GM21737 (cell line): ENCODE data around the gene INHA.

ENCODE experiments used
- ATAC-seq: cut with Tn5 transposase; IDR thresholded peaks from one replicate; pipeline ENCODE4 v1.9.1; 2021; ENCODE audit warnings: mild to moderate bottlenecking, moderate library complexity; ENCODE audit not compliant: unreplicated experiment

The INHA gene

DNA sequence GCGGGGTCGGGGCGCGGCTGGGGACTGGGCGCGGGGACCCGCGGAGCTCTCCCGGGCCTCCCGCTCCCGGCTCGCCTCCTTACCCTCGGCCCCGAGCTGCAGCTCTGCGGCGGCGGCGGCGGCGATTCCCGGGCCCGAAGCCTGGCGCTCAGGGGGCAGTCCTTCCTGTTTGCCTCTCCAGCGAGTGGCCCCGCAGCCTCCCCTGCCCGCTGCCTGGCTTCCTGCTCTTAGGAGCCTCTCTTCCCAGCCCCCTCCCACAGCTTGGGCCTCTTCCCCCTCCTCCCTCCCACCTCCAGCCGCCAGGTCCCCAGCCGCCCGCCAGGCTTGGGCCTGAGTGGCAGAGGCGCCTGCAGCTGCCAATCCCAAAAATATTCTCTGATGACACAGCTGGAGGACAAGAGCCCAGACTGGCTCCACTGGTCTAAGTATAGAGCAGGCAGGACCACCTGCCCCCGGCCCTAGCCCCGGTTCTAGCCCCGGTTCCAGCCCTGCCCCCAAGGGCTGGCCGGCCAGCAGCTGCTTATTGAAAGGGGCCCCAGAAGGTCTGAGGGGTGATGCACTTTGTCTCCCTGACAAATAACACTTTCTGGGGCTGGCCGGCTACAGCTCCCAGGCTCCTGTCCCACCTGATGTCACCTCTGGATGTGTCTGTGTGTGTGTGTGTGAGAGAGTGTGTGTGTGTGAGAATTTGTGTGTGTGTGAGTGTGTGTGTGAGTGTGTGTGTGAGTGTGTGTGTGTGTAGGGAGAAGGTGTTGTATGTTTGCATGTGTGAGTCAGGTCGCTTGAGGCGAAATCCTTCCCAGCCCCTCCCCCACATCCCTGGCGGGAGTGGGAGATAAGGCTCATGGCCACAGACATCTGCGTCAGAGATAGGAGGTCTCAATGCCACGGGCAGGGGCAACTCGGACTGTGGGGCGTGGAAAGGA is 536 bp upstream of the INHA start, which contains the start of gene OBSL1:
OBSL1 (minus strand) TSS at position 229 of the 926 bp plus-strand sequence. CDS start 307 bp downstream, outside the sequence.
- no peak for ATAC-seq

DNA sequence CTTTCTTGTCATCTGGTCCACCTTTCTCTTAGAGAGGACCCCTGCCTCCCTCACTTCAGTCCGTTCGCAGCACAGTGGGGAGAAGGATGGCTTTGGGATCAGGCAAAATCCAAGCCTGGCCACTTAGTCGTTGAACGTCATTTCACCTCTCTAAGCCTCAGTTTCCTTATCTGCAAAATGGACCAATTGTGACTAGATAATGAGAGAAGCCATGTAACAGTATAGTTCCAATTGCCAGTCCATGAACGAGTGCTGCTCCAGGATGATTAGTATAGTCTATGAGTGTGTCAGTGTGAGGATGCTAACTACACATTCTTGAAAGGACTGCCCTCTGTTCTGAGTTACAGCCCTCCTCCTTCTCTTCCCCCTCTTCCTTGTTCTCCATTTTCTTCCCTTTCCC is 1.1 kb downstream of the INHA start:
- ATAC-seq: no peak

DNA sequence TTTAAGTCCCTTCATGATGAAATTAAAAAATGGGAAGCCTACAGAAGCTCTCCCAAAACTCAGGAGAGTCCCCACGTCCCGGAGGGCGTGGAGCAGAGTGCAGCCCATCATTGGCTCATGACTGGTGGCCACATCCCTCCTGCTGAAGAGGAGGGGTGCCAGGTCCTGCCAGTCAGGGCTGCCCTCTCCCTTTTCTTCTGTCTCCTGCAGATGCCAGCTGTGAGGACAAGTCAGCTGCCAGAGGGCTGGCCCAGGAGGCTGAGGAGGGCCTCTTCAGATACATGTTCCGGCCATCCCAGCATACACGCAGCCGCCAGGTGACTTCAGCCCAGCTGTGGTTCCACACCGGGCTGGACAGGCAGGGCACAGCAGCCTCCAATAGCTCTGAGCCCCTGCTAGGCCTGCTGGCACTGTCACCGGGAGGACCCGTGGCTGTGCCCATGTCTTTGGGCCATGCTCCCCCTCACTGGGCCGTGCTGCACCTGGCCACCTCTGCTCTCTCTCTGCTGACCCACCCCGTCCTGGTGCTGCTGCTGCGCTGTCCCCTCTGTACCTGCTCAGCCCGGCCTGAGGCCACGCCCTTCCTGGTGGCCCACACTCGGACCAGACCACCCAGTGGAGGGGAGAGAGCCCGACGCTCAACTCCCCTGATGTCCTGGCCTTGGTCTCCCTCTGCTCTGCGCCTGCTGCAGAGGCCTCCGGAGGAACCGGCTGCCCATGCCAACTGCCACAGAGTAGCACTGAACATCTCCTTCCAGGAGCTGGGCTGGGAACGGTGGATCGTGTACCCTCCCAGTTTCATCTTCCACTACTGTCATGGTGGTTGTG is 2.6 kb downstream of the INHA start:
- no peak for ATAC-seq

DNA sequence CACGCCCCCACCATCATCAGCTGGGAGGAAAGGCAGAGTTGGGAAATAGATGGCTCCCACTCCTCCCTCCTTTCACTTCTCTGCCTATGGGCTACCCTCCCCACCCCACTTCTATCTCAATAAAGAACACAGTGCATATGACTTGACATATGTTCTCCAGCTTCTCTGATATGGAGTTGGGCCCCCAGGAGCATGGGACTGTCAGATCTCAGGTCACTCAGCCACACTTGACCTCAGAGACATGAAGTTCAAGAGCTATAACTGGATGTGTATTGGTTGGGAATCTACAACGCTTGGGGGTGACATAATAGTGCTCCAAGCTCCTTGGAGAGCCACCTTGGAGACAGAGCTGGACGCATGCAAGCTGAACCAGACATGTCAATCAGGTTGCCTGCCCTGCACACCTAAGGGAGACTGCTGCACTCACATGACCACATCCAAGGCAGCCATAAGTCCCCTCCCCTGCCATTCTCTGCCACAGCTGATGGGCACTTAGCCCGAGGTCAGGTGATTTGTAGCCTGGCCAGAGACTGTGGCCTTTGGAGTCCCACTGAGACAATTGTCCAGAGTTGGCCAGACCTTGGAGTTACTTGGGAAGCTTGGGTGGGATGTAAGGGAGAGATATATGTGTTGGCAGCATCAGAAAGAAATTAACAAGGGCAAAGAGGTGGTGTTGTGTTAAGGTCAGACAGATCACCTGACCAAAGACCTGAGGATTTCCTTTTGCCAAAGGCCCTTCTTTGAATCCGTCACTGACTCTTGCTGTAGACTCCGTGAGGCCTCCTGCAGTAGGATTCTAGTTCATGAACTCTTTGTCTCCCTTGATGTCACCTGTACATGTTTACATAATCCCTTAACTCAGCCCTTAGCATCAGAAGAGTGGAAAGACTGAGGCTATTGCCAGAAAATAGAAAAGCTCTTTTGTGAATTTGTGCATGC is 3.7 kb downstream of the INHA start:
- ATAC-seq: no peak

DNA sequence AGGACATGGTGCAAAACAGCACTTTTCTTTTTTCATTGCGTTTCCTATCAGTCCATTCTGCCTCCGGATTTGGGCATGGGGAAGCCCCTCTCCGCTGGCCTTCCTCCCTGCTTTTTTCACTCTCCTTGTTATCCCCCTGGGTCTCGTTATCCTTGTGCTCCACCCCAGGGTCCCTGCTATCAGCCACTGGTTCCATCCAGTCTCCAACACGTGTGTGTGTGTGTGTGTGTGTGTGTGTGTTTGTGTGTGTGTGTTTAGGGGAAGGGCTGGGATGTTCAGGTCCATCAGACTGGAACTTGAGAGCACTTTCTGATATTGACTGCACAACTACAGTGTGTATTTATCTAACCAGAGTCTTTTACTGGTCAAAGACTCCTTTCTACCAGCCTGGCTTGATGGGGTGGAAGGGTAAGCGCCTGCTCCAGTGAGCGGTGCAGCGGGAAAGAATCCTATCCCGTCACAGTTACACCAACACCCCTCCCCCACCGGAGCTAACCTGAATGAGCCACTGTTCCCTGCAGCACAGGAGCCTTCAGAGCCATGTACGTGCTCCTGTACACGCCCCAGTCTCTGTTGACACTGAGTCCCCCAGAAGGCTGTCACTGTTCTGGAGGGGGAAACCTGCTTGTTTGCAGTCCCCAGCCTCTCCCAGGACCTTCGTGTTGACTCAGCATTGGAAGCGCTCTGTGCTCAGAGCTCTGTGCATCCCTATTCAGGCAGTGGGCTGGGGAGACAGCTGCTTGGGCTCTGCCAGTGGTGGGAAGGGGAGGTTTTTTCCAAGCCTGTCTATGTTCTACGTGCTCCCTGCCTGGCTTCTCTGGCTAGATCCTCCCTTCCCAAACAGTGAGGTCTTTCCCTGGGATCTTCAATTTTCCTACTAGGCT is 4.6 kb downstream of the INHA start:
- ATAC-seq: no peak

DNA sequence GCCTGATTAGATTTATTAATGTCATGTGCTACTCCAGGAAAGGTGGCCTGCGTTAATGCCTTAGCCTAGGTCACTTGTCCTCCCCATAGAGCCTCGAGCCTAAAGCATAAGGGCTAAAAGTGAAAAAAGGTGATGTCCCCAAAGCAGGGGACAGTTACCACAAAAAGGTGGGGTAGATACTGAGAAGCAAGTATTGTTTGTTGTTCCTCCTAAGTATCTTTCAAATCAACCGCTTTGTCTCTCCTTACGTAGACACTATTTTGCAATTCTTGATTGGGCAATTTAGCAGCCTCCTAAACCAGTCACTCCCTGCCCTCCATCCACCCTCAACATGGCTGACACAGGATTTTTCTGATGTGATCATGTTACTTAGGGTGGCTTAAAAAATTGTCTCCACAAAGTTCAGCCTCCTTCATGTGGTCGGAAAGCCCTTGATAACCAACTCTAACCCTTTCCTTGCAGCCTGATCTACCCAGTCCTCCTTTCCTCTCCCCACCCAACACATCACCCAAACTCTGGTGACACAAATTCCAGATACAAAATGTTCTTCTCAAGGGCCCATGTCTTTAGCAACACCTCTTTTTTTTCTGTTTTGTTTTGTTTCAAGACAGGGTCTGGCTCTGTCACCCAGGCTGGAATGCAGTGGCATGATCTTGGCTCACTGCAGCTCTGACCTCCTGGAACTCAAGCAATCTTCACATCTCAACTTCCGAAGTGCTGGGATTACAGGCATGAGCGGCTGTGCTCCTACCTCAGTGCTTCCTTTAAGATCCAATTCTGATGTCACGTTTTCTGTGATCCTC is 6.9 kb downstream of the INHA start:
- ATAC-seq: no peak

DNA sequence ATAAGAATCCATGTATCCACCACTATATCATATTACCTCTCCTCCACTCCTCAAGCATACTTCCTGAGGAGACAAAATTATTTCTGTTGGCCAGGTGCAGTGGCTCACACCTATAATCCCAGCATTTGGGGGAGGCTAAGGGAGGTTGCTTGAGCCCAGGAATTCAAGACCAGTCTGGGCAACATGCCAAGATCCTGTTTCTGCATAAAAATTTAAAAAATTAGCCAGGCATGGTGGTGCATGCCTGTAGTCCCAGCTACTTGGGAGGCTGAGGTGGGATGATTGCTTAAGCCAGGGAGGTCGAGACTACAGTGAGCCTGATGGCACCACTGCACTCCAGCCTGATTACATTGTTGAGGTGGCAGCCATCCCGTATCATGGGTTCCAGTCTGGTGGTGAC is 9.2 kb downstream of the INHA start:
- no peak for ATAC-seq

DNA sequence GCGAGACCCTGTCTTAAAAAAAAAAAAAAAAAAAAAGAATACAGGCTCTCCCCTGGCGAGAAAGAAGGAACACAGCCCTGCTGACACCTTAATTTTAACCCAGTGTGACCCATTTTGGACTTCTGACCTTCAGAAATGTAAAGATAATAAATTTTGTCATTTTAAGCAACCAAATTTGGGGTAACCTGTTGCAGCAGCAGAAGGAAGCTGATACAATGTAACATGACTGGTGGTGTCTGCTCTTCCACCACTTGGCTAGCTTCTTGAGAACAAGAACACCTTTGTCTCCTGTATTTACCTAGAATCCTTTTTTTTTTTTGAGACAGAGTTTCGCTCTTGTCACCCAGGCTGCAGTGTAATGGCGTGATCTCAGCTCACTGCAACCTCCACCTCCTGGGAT is 19.0 kb downstream of the INHA start:
- no peak for ATAC-seq

DNA sequence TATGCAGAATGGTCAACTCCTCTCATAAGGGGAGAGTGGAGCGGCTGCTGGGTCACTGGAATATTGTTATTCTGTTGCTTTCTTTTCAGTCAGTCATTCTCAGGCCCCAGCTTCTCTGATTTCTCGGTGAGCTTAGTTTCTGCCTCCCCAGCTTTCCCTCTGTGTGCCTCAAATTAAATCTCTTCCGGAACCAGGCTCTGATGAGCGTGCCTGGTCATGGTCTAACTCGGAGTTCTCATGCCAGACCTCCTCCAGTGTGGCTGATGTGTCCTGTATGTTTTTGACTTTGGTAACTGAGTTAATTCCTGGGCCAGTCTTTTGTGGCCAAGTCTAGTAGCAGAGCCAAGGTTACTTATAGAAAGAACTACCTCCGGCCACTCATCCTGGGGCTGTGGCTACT is 20.6 kb downstream of the INHA start:
- ATAC-seq: no peak

DNA sequence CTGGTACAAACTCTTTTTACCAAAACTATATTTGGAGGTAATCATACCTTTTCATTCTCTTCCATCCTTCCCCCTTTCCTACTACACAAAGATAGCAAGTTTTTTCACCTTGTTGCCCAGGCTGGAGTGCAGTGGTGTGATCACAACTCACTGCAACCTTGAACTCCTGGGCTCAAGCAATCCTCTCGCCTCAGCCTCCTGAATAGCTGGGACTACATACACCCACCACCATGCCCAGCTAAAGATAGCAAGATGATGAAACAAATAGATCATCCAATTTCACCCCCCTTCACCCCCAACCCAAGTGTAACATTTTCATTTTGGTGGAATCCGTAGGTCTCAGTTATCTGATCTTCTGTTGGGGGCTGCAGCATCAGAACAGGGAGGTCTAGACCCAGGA is 21.0 kb downstream of the INHA start:
- no peak for ATAC-seq

DNA sequence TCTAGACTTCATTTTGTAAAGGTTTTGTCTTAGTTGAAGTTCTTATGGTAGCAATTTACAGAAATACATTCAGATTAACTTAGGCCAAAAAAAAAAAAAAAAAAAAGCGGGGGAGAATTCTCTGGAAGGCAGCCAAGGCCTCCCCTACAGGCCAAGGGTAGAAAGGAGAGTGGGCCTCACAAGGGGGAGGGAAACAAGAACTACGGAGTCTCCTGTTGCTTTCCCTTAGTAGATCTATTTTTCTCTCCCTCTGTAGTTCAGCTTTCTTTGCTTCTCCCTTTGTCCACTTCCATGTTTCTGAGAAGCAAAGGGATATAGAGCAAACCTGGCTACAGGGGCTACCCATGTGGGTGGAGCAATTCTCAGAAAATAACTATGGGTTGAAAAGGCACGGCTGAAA is 23.1 kb downstream of the INHA start:
- ATAC-seq: no peak

DNA sequence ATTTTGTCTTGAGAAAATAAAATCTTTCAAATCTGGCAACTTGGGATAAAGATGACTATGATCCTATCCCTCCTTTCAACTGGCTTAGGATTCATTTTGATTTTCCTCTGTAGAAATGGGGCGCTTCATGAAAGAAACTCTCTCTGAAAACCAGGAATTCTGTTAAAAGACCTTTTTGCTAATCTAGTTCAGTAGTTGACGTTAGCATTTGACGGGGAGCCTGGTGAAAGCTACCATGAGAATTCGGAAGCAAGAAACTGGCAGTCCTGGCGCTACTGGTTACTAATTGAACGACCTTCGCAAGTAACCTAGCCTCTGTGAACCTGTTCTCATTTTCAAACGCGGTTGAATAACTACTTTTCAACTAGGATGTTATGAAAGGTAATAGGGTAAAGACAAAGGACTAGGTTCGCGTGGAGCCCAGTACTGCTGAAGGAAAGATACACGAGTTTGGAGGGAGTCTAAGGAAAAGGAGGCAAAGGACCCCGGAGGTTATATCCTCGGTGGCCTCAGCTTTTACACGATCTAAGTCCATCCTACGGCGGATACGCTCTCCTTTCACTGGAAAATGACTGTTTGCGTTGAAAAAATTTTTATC is 24.9 kb downstream of the INHA start:
- peak; percentile 4 for ATAC-seq

DNA sequence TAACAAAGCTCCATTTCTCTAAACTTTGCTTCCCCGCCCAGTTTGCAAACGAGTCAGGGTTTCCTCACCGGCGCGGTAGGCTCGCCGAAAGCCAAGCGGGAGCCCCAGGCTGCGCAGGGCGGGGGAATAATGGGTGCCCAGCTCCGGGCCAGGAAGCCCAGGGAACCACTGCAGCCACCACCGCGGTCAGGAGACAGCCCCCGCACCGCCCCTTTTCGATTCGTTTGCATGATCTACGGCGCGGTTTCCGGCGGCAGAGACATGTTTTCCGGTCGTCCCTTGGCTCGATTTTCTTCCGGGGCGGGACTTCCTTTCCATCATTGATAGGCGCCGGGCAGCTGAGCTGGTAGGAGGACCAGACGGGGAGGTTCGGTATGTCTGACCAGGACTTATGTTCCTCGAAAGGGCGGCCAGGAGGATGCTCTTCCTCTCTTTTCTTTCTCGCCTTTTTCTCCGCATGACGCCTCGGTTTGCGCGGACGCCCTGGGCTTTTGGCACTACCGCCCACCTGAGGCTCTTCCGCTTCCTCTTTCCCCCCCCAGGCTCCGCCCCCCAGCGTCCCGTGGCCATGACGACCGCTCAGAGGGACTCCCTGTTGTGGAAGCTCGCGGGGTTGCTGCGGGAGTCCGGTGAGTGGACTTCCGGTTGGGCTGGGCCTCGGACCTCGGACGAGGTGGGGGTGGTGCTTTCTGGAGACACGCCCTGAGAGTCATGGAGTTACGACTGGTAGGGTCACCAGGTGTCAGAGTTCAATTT is 25.6 kb downstream of the INHA start, which contains the start of gene STK11IP:
STK11IP (plus strand) TSS at position 306 of the 756 bp plus-strand sequence; CDS start at position 569, 263 bp downstream.
- peak; percentile 89 for ATAC-seq

DNA sequence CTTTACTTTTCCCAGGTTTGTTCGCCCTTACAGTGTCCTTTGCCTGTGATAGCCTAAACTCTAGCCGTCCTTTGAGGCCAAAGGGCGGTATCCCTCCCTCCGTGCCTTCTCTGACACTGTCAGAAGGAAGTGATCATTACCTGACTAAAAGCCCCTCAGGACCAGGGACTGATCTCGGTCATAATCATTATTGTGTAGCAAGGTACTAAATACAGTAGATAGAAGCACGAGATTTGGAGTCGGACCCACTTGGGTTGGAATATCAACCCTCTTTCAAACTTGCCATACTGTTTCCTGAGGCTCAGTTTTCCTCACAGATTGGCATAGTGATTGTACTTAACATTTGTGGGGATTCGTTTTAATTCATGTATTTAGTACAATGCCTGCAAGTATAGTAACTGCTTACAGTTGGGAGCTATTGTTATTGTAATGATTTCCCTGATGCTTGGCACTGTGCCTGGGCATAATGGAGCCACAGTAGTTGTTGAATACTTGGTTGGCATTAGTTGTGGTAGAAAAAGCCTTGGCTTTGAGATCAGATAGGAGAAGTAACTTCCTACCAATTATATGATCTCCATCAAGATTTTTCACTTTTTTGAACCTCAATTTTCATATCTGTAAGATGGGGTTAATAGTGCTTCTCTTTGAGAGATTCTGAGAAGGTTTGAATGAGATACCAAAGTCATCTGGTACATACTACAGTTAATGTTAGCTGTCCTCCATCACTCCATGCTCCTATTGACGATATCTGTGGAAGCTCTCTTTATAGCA is 26.4 kb downstream of the INHA start:
- no peak for ATAC-seq

DNA sequence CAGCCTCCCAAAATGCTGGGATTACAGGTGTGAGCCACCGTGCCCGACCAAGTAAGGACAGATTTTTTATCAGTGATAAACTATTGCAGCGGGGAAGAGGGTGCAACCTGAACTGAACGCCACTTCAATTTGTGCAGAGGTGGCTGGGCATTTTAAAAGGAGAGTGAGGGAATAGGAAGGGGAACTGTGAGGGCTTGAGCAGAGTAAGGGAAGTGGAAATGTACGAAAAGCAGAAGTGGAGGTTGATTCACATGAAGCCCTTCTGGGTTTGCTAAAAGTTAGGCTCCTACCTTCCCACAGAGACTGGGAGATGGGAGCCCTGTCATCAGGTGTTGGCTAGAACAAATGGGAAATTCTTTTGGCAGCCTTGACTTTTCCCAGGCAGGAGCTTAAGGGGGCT is 31.7 kb downstream of the INHA start:
- ATAC-seq: no peak

DNA sequence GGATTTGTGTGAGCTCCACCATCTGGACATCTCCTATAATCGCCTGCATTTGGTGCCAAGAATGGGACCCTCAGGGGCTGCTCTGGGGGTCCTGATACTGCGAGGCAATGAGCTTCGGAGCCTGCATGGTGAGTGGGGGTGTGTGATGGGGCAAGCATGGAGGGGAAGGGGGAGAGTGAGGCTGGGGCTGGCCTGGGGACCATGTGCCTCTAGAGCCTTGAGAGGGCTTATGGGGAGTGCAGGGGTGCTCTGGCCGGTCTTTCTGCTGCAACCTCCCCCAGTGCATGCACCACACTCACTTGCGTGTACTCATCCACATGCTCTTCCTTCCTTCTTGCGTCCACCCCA is 33.5 kb downstream of the INHA start:
- ATAC-seq: no peak

DNA sequence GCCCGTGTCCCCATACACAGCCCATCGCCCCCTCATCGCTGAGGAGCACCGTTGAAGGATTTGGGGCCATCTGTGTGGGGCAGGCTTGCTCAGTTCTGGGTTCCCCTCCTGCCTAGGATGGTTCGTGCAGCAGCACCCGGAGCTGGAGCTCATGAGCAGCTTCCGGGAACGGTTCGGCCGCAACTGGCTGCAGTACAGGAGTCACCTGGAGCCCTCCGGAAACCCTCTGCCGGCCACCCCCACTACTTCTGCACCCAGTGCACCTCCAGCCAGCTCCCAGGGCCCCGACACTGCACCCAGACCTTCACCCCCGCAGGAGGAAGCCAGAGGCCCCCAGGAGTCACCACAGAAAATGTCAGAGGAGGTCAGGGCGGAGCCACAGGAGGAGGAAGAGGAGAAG is 35.8 kb downstream of the INHA start:
- no peak for ATAC-seq
